Endothelial cell (in vitro differentiated cells): ENCODE results near the gene MRRF. TPM values are rescaled to one million over a fixed set of nuclear protein-coding genes. Genes with fewer than 3 reads are reported as not detected.

Experiments
- DNase-seq: peaks from one replicate; pipeline ENCODE4 v3.0.0; 2021; ENCODE audit warnings: low spot score
- H3K27ac Mint-ChIP-seq: one replicate; pipeline ENCODE4 v1.8.0; 2021; ENCODE audit warnings: mixed read lengths, inconsistent platforms; ENCODE audit not compliant: unreplicated experiment
- H3K27me3 Mint-ChIP-seq: one replicate; pipeline ENCODE4 v1.8.0; 2021; ENCODE audit warnings: mild to moderate bottlenecking, moderate library complexity, mixed read lengths, inconsistent platforms; ENCODE audit not compliant: unreplicated experiment
- H3K36me3 Mint-ChIP-seq: one replicate; pipeline ENCODE4 v1.8.0; 2021; ENCODE audit warnings: mild to moderate bottlenecking, low read depth, mixed read lengths, inconsistent platforms; ENCODE audit not compliant: unreplicated experiment
- H3K4me1 Mint-ChIP-seq: one replicate; pipeline ENCODE4 v1.8.0; 2021; ENCODE audit warnings: mild to moderate bottlenecking, mixed read lengths, inconsistent platforms; ENCODE audit not compliant: unreplicated experiment
- H3K4me3 Mint-ChIP-seq: one replicate; pipeline ENCODE4 v1.8.0; 2021; ENCODE audit warnings: mild to moderate bottlenecking, mixed read lengths, inconsistent platforms; ENCODE audit not compliant: unreplicated experiment
- H3K9me3 Mint-ChIP-seq: one replicate; pipeline ENCODE4 v1.8.0; 2021; ENCODE audit warnings: mixed read lengths, inconsistent platforms; ENCODE audit not compliant: unreplicated experiment
- total RNA-seq: library from RNA; stranded (reverse); fragmentation: NEBNext Ultra II Directional; extraction: Animal tissue kit (Norgen Biotek cat#: 25700); gene quantifications from one replicate; pipeline ENCODE4 v1.2.1, GENCODE V29; 2021; ENCODE audit not compliant: unreplicated experiment
- TF ChIP-seq, protein P1 (sequence below): fragments of 200-600 bp; sonication (generic); IDR thresholded peaks from one replicate; pipeline ENCODE4 v1.5.0; 2021; ENCODE audit warnings: antibody characterized with exemption; ENCODE audit not compliant: unreplicated experiment

MRRF gene
- total RNA-seq, 1 donor from 2014 or later, result 40.3 TPM

DNA sequence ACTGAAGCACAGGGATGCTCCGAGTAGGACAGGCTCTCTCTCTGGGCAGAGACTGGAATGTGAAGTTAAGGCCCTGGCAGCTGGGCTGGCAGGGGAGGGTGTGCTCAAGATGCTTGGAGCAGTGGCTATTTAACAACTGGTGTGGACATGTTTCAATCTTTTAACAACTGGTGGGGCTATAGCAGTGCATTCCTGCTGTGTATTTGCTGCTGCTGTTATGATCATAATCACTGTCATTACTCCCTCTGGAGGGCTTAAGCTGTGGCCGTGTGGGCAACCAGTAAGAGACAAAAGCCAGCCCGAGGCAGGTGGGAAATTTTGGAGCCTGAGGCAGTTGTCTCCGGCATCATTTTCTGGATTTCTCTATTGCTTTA is 72.9 kb downstream of the MRRF start:
- Mint-ChIP-seq H3K4me3 (no peak overlapping the region), H3K36me3 (no peaks in the 10 kb centered on the region), H3K27me3 (peaks cover 10% of the 10 kb centered on the region), H3K27ac (no peak overlapping the region), H3K9me3 (no peaks in the 10 kb centered on the region), H3K4me1 (peaks cover 50% of the 10 kb centered on the region)
- TF ChIP-seq, protein P1, sequence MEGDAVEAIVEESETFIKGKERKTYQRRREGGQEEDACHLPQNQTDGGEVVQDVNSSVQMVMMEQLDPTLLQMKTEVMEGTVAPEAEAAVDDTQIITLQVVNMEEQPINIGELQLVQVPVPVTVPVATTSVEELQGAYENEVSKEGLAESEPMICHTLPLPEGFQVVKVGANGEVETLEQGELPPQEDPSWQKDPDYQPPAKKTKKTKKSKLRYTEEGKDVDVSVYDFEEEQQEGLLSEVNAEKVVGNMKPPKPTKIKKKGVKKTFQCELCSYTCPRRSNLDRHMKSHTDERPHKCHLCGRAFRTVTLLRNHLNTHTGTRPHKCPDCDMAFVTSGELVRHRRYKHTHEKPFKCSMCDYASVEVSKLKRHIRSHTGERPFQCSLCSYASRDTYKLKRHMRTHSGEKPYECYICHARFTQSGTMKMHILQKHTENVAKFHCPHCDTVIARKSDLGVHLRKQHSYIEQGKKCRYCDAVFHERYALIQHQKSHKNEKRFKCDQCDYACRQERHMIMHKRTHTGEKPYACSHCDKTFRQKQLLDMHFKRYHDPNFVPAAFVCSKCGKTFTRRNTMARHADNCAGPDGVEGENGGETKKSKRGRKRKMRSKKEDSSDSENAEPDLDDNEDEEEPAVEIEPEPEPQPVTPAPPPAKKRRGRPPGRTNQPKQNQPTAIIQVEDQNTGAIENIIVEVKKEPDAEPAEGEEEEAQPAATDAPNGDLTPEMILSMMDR, result no peak
- no peak for DNase-seq

DNA sequence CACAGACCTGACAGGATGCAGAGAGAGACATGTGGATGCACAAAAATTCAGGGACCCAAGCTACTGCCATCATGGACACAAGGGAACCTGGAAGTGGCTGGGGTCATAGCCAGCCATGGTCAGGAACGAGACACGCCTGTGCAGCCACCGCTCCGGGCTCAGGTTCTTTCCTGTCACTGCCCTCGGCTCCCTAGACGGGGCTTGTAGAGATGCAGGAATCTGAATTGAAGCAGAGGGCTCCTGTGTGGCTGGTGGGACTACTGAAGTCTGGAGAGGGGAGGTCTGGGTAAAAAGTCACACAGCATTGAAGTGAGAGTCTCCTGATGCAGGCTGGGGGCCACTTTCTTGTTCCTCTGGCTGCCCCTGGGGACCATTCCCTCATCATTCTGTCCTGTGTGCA is 73.9 kb downstream of the MRRF start:
- DNase-seq, result no peak
- Mint-ChIP-seq H3K4me1 (peaks cover 40% of the 10 kb centered on the region), H3K27me3 (peaks cover 10% of the 10 kb centered on the region), H3K4me3 (no peak overlapping the region), H3K36me3 (no peaks in the 10 kb centered on the region), H3K9me3 (no peaks in the 10 kb centered on the region), H3K27ac (no peak overlapping the region)
- TF ChIP-seq, protein P1, result no peak

DNA sequence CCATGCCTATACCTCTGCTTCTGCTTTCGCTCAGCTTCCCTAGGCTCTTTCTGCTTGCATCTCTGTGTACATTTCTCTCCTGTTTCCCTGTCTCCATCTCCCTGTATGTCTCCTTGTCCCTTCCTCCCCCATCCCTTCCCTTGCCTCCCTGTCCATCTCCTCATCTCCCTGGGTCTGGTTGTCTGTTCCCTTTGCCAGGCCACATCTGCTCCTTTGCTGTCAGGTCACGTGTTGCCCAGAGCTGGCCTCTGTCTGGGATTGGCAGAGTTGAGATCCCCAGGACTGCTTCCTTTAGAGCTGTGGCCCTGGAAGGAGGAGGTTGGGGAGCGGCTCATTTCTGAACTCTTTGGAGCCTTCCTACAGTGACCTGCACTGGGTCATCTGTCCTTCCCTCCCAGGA is 74.3 kb downstream of the MRRF start:
- TF ChIP-seq, protein P1, result no peak
- no peak overlapping the region for H3K27ac Mint-ChIP-seq
- H3K9me3 Mint-ChIP-seq, result no peaks in the 10 kb centered on the region
- no peak overlapping the region for H3K4me3 Mint-ChIP-seq
- peaks cover 39% of the 10 kb centered on the region for H3K4me1 Mint-ChIP-seq
- no peak for DNase-seq
- no peaks in the 10 kb centered on the region for H3K36me3 Mint-ChIP-seq
- H3K27me3 Mint-ChIP-seq, result peaks cover 12% of the 10 kb centered on the region

DNA sequence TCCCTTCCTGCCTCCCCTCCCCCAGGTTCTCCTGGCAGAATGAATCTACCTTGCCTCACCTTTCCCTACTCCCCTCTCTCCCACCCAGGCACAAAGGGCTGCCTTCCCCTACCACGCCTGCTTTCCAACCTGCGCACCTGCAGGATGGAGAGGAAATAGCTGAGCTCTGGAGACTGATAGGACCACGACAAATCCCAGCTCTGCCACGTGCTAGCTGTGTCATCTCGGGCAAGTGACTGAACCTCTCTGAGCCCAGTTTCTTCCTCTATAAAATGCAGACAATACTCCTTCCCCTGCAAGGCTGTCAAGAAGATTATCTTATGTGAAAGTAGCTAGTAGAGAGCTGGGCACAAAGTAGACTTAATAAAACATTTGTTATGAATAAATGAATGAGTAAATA is 74.9 kb downstream of the MRRF start:
- no peaks in the 10 kb centered on the region for H3K36me3 Mint-ChIP-seq
- TF ChIP-seq, protein P1, result no peak
- no peak overlapping the region for H3K4me3 Mint-ChIP-seq
- peaks cover 37% of the 10 kb centered on the region for H3K4me1 Mint-ChIP-seq
- no peak for DNase-seq
- peaks cover 12% of the 10 kb centered on the region for H3K27me3 Mint-ChIP-seq
- no peak overlapping the region for H3K27ac Mint-ChIP-seq
- H3K9me3 Mint-ChIP-seq, result no peaks in the 10 kb centered on the region

DNA sequence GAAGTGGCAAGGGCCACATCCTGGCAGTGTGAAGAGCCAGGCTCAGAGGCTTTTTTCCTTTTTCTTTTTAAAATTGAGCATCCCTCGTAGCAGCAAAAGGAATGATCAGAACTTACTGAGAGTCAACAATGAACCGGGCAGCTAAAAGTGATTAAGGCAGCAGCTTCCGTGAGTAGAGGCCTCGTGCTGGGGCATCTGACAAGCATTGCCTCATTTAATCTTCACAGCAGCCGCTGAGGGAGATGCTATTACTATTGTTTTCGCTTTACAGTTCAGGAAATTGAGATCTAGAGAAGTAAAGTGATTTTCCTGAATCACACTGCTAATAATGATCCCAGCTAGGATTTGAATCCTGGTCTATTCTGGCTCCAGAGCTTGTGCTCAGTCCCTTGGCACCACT is 75.5 kb downstream of the MRRF start:
- Mint-ChIP-seq H3K4me3 (no peak overlapping the region), H3K27me3 (peaks cover 12% of the 10 kb centered on the region), H3K9me3 (no peaks in the 10 kb centered on the region), H3K27ac (no peak overlapping the region), H3K36me3 (no peaks in the 10 kb centered on the region), H3K4me1 (peaks cover 37% of the 10 kb centered on the region)
- DNase-seq, result no peak
- TF ChIP-seq, protein P1, result no peak
